ENCODE measurements around the gene COL6A3.

GRCh38 chr2:237345891-237346640 is 67.9 kb downstream of the COL6A3 start:
- no peak for TF ChIP-seq ZNF549 (CRISPR knock-in tag; IDR thresholded peaks at IDR 0.05)
- no peak for TF ChIP-seq FOXM1 (CRISPR knock-in tag; IDR thresholded peaks at IDR 0.05)
- TF ChIP-seq ZNF558 (CRISPR knock-in tag; IDR thresholded peaks at IDR 0.05; ENCODE audit: borderline replicate concordance) = no peak
- no peak for TF ChIP-seq NFE2L2 (IDR thresholded peaks at IDR 0.05; ENCODE audit: low read length)
- TF ChIP-seq ZNF75D (CRISPR knock-in tag; IDR thresholded peaks at IDR 0.05; ENCODE audit: borderline replicate concordance) = no peak
- no peak for TF ChIP-seq DPF2 (CRISPR knock-in tag; IDR thresholded peaks at IDR 0.05; ENCODE audit: borderline replicate concordance, low read depth)
- no peak for TF ChIP-seq ZSCAN30 (CRISPR knock-in tag; IDR thresholded peaks at IDR 0.05)
- TF ChIP-seq CTCF (CRISPR knock-in tag; IDR thresholded peaks at IDR 0.05) = no peak
- TF ChIP-seq GABPA (IDR thresholded peaks at IDR 0.05; ENCODE audit: low read depth, low read length) = no peak
- TF ChIP-seq GABPA (CRISPR knock-in tag; IDR thresholded peaks at IDR 0.05; ENCODE audit: low read depth) = no peak

Measured in HepG2 (cell line).